ENCODE results near the gene OR10H5. TPM values are rescaled to one million over a fixed set of nuclear protein-coding genes. Genes with fewer than 3 reads are reported as not detected.

OR10H5 gene
- total and polyA plus RNA-seq, 2 of the 13 experiments (the other 11 are each of a cell fraction or from before 2014, with no cell fraction given) = not detected

- TF ChIP-seq, protein P1, sequence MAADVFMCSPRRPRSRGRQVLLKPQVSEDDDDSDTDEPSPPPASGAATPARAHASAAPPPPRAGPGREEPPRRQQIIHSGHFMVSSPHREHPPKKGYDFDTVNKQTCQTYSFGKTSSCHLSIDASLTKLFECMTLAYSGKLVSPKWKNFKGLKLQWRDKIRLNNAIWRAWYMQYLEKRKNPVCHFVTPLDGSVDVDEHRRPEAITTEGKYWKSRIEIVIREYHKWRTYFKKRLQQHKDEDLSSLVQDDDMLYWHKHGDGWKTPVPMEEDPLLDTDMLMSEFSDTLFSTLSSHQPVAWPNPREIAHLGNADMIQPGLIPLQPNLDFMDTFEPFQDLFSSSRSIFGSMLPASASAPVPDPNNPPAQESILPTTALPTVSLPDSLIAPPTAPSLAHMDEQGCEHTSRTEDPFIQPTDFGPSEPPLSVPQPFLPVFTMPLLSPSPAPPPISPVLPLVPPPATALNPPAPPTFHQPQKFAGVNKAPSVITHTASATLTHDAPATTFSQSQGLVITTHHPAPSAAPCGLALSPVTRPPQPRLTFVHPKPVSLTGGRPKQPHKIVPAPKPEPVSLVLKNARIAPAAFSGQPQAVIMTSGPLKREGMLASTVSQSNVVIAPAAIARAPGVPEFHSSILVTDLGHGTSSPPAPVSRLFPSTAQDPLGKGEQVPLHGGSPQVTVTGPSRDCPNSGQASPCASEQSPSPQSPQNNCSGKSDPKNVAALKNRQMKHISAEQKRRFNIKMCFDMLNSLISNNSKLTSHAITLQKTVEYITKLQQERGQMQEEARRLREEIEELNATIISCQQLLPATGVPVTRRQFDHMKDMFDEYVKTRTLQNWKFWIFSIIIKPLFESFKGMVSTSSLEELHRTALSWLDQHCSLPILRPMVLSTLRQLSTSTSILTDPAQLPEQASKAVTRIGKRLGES (CRISPR knock-in tag; IDR thresholded peaks at IDR 0.05; ENCODE audit: borderline replicate concordance) = no peak
- TF ChIP-seq ZNF703 (CRISPR knock-in tag; IDR thresholded peaks at IDR 0.05; ENCODE audit: borderline replicate concordance) (no peak), NCOA2 (CRISPR knock-in tag; IDR thresholded peaks at IDR 0.05) (no peak), HNRNPLL (IDR thresholded peaks at IDR 0.05; ENCODE audit: low read depth, low read length, poor library complexity, severe bottlenecking) (no peak), ZMYM4 (CRISPR knock-in tag; IDR thresholded peaks at IDR 0.05) (no peak), ZNF788 (CRISPR knock-in tag; IDR thresholded peaks at IDR 0.05; ENCODE audit: borderline replicate concordance) (no peak), ZNF17 (CRISPR knock-in tag; IDR thresholded peaks at IDR 0.05) (no peak)
Observed at GRCh38 chr19:15740785-15741184, 46.7 kb upstream of the OR10H5 start (continued).

DNA sequence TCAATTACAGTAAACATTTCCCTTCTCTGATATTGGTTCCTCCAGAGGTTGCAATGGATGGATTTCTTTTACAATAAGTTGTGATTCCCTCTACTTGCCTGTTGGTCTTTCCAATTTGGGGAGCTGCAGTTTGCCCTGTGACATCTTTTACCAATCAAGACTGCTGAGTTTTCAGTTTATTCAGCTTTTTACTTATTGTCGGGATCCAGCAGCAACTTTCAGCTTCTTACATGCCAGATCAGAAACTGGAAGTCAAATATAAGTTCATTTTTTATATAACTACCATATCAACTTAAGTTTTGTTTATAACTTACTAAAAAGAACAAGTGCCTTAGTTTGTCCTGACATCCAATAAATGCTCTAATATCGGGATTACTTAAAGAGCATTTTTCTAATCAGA is 39.2 kb upstream of the OR10H5 start:
- FAIRE-seq (no peak), DNase-seq (ENCODE audit: low spot score) (no peak), ATAC-seq (no peak)
- BruUV-seq (replicated peaks) = no TSS peak
- no peaks in the 10 kb centered on the region for H4K20me1 ChIP-seq (ENCODE audit: insufficient read depth, low read length)
- ChIA-PET POLR2A (no interaction called here), CTCF (ENCODE audit: low intra/inter-chr PET ratio, low total read pairs) (no interaction called here)
- no peaks in the 10 kb centered on the region for H3K4me1 ChIP-seq (ENCODE audit: insufficient read depth, low read length)
- no peaks in the 10 kb centered on the region for H3K9me3 ChIP-seq (ENCODE audit: low read length)
- H3K4me2 ChIP-seq (ENCODE audit: low read depth, low read length) = no peak overlapping the region
- no peaks in the 10 kb centered on the region for H3K36me3 ChIP-seq (replicated peaks in 1 of 2; ENCODE audit: control insufficient read depth in 1 of 2, insufficient read depth in 2 of 2, low read length in 2 of 2)
- intact Hi-C loops (cut with micrococcal nuclease; ENCODE audit: unreplicated experiment) = no loop called here
- H3K9ac ChIP-seq (ENCODE audit: insufficient read depth, low read depth, low read length) = no peak overlapping the region
- no peak overlapping the region for H3K27ac ChIP-seq (ENCODE audit: extremely low read length, insufficient read depth, low read length)
- no peak overlapping the region for H2AFZ ChIP-seq (ENCODE audit: low read length)
- TF ChIP-seq ZSCAN21 (CRISPR knock-in tag; IDR thresholded peaks at IDR 0.05; ENCODE audit: borderline replicate concordance) (no peak), ZNF674 (CRISPR knock-in tag; IDR thresholded peaks at IDR 0.05; ENCODE audit: low read depth) (no peak), ZNF564 (CRISPR knock-in tag; IDR thresholded peaks at IDR 0.05) (no peak), ATF7-NPFF (CRISPR knock-in tag; IDR thresholded peaks at IDR 0.05; ENCODE audit: low read depth) (no peak), CEBPB (IDR thresholded peaks at IDR 0.05; ENCODE audit: borderline replicate concordance, low read depth, low read length) (no peak), ZNF703 (CRISPR knock-in tag; IDR thresholded peaks at IDR 0.05; ENCODE audit: borderline replicate concordance) (no peak), RXRB (CRISPR knock-in tag; IDR thresholded peaks at IDR 0.05; ENCODE audit: borderline replicate concordance) (no peak), NR2F2 (IDR thresholded peaks at IDR 0.05; ENCODE audit: borderline replicate concordance, low read depth) (no peak)
- TF ChIP-seq, protein P2, sequence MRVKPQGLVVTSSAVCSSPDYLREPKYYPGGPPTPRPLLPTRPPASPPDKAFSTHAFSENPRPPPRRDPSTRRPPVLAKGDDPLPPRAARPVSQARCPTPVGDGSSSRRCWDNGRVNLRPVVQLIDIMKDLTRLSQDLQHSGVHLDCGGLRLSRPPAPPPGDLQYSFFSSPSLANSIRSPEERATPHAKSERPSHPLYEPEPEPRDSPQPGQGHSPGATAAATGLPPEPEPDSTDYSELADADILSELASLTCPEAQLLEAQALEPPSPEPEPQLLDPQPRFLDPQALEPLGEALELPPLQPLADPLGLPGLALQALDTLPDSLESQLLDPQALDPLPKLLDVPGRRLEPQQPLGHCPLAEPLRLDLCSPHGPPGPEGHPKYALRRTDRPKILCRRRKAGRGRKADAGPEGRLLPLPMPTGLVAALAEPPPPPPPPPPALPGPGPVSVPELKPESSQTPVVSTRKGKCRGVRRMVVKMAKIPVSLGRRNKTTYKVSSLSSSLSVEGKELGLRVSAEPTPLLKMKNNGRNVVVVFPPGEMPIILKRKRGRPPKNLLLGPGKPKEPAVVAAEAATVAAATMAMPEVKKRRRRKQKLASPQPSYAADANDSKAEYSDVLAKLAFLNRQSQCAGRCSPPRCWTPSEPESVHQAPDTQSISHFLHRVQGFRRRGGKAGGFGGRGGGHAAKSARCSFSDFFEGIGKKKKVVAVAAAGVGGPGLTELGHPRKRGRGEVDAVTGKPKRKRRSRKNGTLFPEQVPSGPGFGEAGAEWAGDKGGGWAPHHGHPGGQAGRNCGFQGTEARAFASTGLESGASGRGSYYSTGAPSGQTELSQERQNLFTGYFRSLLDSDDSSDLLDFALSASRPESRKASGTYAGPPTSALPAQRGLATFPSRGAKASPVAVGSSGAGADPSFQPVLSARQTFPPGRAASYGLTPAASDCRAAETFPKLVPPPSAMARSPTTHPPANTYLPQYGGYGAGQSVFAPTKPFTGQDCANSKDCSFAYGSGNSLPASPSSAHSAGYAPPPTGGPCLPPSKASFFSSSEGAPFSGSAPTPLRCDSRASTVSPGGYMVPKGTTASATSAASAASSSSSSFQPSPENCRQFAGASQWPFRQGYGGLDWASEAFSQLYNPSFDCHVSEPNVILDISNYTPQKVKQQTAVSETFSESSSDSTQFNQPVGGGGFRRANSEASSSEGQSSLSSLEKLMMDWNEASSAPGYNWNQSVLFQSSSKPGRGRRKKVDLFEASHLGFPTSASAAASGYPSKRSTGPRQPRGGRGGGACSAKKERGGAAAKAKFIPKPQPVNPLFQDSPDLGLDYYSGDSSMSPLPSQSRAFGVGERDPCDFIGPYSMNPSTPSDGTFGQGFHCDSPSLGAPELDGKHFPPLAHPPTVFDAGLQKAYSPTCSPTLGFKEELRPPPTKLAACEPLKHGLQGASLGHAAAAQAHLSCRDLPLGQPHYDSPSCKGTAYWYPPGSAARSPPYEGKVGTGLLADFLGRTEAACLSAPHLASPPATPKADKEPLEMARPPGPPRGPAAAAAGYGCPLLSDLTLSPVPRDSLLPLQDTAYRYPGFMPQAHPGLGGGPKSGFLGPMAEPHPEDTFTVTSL (CRISPR knock-in tag; IDR thresholded peaks at IDR 0.05; ENCODE audit: borderline replicate concordance) = no peak
- H3K27me3 ChIP-seq (ENCODE audit: control insufficient read depth in 1 of 2, insufficient read depth in 2 of 2, low read length in 2 of 2) = no peaks in the 10 kb centered on the region
- 31% methylated on average over 2 of the region's 2 CpGs for WGBS (ENCODE audit: low lambda C conversion rate)
- no peaks in the 10 kb centered on the region for H3K79me2 ChIP-seq (ENCODE audit: insufficient read depth, low read length)
- in situ Hi-C loops (cut with HindIII; ENCODE audit: extremely low pct_ligation_motif_present, low pct_unique_long_range_greater_than_20kb) = no loop called here
- no peak overlapping the region for H3K4me3 ChIP-seq (replicated peaks in 1 of 3; ENCODE audit: insufficient read depth in 1 of 3, low read depth in 2 of 3, low read length in 3 of 3)
